HG03342 (cell line): ENCODE results near the gene COL24A1.
"Not testable (repeated sequence)": the region's sequence is repeated elsewhere in the genome, so short reads cannot be mapped to it uniquely, and the experiment has no call there.

Experiments
- ATAC-seq: cut with Tn5 transposase; IDR thresholded peaks from one replicate; pipeline ENCODE4 v1.9.1; 2021; ENCODE audit warnings: mild to moderate bottlenecking, moderate library complexity; ENCODE audit not compliant: unreplicated experiment

COL24A1 gene

GRCh38 chr1:86000601-86001000 lies 156.0 kb downstream of the COL24A1 start:
- ATAC-seq: no peak

DNA sequence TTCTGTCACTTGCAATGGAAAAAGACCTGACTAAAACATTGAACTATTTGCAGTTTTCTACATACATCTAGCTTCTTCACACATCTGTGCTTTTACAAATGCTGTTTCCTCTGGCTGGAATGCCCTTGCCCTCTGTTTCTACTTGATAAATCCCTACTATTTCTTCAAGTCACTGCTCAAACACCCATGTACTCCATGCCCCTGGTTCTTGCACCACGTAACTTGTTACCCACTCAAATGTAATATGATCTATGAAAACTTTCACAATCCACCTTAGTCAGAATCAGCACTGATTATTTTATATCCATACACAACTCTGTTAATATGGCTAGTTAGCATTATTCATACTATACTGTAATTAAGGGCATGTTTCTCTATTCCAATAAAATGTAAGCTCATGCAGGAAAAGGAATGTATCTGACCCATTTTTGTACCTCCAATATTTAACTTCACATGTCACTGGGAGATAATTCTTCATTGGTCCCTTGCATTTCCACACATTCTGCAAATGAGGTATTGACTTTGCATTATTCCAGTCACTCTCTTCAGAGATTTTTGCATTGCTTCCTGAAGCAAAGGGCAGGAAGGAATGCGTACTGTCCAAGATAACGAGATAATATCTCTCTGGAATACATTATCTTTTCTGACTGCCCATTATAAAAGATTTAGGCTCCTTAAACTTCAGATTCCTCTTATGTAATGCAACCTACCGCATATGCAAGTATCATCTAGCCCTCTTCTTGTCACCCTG lies 158.3 kb downstream of the COL24A1 start:
- no peak for ATAC-seq

DNA sequence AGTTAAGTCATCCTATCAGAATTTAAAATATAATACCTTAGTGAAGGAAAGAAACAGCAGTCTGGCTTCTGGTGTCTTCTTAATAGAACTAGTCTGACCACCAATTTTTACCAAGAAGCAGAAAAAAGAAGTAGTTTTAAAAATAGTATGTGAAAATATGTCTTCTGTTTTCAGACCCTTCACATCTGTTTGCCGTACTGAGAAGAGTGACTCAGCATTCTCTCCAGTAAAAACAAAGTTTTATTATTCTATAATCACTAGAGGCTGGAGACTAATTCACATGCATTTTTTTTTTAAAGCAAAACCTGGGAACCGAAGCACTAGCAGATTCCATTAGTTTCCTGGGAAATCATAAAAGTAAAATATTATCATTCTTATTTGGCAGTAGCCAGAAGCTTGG lies 163.8 kb downstream of the COL24A1 start:
- peak; percentile 53 for ATAC-seq

GRCh38 chr1:85991261-85991660 lies 165.3 kb downstream of the COL24A1 start:
- ATAC-seq: peak; percentile 36

DNA sequence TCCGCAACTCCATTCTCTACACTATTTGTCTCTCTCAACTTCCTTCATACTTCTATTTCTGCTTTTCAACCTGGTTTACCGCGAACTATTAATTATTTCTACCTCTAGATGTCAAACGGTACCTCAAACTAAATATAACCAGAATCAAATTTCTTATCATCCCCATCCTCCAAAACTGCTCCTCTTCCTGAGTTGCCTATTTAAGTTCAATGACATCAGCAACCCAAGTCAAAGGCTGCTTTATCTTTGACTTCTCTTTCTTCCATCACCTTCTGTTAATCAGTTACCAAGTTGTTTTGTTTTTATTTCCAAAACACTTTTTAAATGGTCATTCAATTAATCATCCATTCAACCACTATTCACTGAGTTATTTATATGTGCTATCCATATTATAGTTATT lies 171.9 kb downstream of the COL24A1 start:
- no peak for ATAC-seq

- ATAC-seq: no peak
These were observed 173.3 kb downstream of the COL24A1 start for GRCh38 chr1:85983316-85983715.

GRCh38 chr1:85976516-85977205 lies 179.9 kb downstream of the COL24A1 start:
- ATAC-seq: no peak

- ATAC-seq: no peak
These were observed 180.6 kb downstream of the COL24A1 start for GRCh38 chr1:85975912-85976371.

DNA sequence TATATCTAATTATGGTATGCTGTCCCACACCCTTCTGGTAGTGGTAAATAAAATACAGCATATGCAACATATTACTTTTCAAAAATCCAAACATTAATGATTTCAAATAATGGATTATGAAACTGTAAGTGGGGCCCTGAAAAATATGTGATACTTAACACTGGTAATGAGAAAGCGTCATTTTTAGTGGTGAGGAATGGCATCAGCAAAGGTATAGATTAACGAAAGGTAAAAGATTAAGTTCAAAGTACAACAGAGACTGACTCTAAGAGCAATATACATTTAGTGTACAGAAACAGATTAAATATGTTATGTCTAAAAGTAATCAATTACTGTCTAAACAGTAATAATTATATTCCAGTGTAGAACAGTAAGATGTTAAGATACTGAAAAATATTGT lies 194.1 kb downstream of the COL24A1 start:
- no peak for ATAC-seq

GRCh38 chr1:85957760-85958159 lies 198.8 kb downstream of the COL24A1 start:
- ATAC-seq: no peak

- ATAC-seq: not testable (repeated sequence)
These were observed 201.4 kb downstream of the COL24A1 start for GRCh38 chr1:85955218-85955617.

DNA sequence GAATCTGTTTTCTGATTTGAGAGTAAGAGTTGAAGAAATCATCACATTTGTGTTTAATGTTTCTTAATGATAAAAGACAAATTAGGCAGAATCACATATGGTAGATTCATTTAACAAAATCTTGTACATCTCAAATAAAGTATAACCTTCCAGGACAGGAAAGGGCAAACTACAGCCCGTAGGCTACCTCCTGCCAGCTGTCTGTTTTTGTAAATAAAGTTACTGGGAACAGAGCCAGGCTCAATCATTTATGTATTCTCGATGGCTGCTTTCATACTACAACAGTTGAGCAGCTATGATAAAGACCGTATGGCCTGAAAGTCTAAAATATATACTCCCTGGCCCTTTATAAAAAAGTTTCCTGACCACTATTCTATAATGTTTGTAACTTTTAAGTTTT lies 204.1 kb downstream of the COL24A1 start:
- no peak for ATAC-seq

DNA sequence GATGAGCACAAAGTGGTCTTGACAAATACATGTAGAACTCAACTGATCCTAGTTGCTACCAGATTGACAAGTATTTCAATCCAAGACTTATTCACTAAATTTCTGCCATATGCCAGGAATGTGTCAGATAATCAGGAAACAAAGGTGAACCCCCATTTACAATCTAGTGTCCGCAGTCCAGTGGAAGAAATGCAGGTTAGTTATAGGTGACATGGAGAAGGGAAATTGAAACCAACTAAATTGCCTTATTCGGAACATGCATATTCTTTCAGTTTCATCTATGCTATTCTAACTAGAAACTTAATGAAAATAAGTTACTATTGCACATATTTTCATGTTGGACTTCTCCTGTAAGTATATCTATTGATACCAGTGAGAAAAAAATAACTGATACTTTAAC lies 209.4 kb downstream of the COL24A1 start:
- no peak for ATAC-seq

- ATAC-seq: no peak
These were observed 212.6 kb downstream of the COL24A1 start for GRCh38 chr1:85943945-85944344.

DNA sequence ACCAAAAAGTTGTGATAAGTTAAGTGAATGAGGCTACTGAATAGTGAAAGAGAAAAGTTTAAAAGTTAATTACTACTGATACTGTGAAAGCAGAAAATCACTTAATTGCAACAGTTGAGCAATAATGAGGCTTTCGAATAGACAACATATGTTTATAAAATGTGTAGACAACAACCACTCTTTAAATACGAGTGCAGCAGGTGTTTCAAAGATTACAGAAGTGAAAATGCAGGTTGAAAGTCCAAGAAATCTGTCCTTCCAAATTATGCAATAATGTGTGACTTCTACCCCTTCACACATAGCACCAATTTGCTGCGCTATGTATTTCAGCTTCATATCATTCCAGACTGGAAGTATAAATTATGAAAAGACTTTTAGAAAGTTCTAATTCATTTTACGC lies 213.0 kb downstream of the COL24A1 start:
- no peak for ATAC-seq

GRCh38 chr1:85940656-85941306 lies 215.8 kb downstream of the COL24A1 start:
- no peak for ATAC-seq

GRCh38 chr1:85938829-85939228 lies 217.7 kb downstream of the COL24A1 start:
- ATAC-seq: no peak

DNA sequence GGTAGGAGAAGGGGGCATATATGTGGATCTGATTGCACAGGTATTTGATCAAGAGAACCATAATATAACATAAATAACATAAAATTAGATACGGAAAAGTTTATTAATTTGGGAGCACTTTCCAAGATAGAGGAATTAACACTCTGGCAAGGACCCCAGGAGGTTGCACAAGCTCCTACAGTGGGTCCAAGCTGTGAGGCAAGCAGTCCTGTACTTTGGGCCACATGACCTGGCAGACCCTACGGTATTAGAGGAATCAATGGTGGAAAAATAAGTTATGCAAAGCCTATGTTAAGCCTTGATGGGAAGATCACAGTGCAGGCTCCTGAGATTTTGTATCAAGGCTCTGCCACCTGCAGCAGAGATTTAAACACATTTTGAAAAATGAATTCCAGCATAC lies 220.1 kb downstream of the COL24A1 start:
- ATAC-seq: no peak

GRCh38 chr1:85936057-85936456 lies 220.5 kb downstream of the COL24A1 start:
- ATAC-seq: no peak

DNA sequence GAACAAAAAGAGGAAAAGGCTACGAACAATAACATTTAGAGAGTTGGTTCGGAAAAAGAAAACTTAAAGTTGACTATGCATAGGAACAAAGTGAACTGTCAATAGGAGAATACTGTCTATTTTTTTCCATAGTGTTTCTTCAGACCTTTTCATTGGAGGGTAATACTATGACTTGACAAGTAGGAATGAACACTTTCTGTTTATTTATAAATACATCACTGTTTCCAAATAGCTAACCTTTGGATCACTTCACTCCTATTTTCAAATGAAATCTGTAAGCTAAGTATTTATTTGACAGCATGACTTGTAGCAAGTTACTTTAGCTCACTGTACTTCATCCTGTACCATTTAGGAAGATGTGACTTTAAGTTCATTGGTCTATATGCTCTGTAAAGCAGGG lies 221.3 kb downstream of the COL24A1 start:
- no peak for ATAC-seq

DNA sequence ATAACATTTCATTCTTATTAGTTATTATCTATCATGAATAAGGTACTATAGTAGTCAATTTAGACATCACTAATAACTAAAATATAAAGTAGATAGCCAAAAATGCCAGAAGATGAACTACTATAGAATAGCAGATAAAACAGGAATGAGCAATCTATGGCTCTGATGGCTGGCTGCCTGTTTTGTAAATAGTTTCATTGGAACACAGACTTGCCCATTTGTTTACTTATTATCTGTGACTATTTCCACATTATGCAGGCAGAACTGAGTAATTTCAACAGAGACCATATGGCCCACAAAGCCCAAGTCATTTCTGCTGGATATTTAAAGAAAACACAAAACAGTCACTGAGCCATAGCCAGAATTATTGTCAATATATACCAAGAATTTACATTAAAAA lies 222.1 kb downstream of the COL24A1 start:
- no peak for ATAC-seq

- ATAC-seq: no peak
These were observed 222.6 kb downstream of the COL24A1 start for GRCh38 chr1:85933961-85934360.
